HCT116 (cell line): ENCODE measurements around the gene OBP2B. TPM values are rescaled to one million over a fixed set of nuclear protein-coding genes. Genes with fewer than 3 reads are reported as not detected.

ENCODE experiments used
- ATAC-seq: fragments of 200-7000 bp; cut with Tn5 transposase; 2 replicates; pipeline ENCODE4 v1.9.1; 2020; ENCODE audit warnings: mild to moderate bottlenecking, moderate library complexity
- BruUV-seq: library from RNA; stranded (reverse); fragments of 400-500 nt; replicated peaks from 2 replicates; lab custom pipeline; 2021; lab: Mats Ljungman, UMichigan
- CTCF ChIA-PET: fragments of 300-600 bp; sonication (Branson Sonifier 250); formaldehyde crosslinking; loops from one replicate; lab custom pipeline; 2021; ENCODE audit warnings: antibody characterized with exemption; lab: Charles Lee
- POLR2A ChIA-PET: fragments of 300-600, 350-600 bp; sonication (Branson Sonifier 250); formaldehyde crosslinking; loops from one replicate; lab custom pipeline; 2021; ENCODE audit warnings: antibody characterized with exemption; lab: Charles Lee
- RAD21 ChIA-PET, 2 experiments: fragments of 300-600 bp; sonication (Branson Sonifier 250); formaldehyde crosslinking; loops; one replicate each; lab custom pipeline; 2023; ENCODE audit warnings: low total read pairs in 2 of 2; ENCODE audit not compliant: uncharacterized antibody in 2 of 2, unreplicated experiment in 2 of 2, low non-redundant PET in 1 of 2; lab: Charles Lee
- DNase-seq: peaks from one replicate; pipeline ENCODE4 v3.0.0-alpha.2; 2010; ENCODE audit warnings: low read depth, low spot score
- H2AFZ ChIP-seq: fragments of 200-600 bp; shearing (Covaris generic), sonication (generic); 2 replicates; pipeline ENCODE4 v1.6.1; 2017; ENCODE audit warnings: low read depth, mixed run types, mixed read lengths, antibody characterized with exemption, low read length; ENCODE audit not compliant: poor library complexity, severe bottlenecking
- H3K27ac ChIP-seq: 2 replicates; pipeline ENCODE4 v1.5.1; 2012; ENCODE audit warnings: low read depth, low read length
- H3K27me3 ChIP-seq: fragments of 200-600 bp; sonication (generic); 2 replicates; pipeline ENCODE4 v1.6.1; 2016; ENCODE audit warnings: mixed run types, low read length, mixed read lengths; ENCODE audit not compliant: insufficient read depth
- H3K36me3 ChIP-seq, 2 experiments: fragments of 200-500 bp in 1 of 2; fragments of 200-600 bp in 1 of 2; sonication (Bioruptor generic) in 1 of 2; sonication (generic) in 1 of 2; 2 replicates each; pipeline versions ENCODE4 v1.5.1 to v1.6.1; 2014 to 2016; ENCODE audit warnings: low read length in 2 of 2, inconsistent platforms in 1 of 2, mixed read lengths in 1 of 2, mixed run types in 1 of 2; ENCODE audit not compliant: insufficient read depth in 2 of 2, control insufficient read depth in 1 of 2
- H3K4me1 ChIP-seq, 2 experiments: fragments of 200-600 bp in 1 of 2; sonication (generic) in 1 of 2; 2 replicates each; pipeline versions ENCODE4 v1.5.1 to v1.6.1; 2012 to 2017; ENCODE audit warnings: low read length in 2 of 2, inconsistent platforms in 1 of 2, mild to moderate bottlenecking in 1 of 2, mixed read lengths in 1 of 2, mixed run types in 1 of 2, moderate library complexity in 1 of 2; ENCODE audit not compliant: insufficient read depth in 2 of 2, control insufficient read depth in 1 of 2
- H3K4me2 ChIP-seq: fragments of 200-600 bp; sonication (generic); 2 replicates; pipeline ENCODE4 v1.6.1; 2017; ENCODE audit warnings: mixed run types, low read length, mixed read lengths
- H3K4me3 ChIP-seq, 2 experiments: fragments of 200-600 bp in 1 of 2; sonication (generic) in 1 of 2; replicated peaks in 1 of 2; 2 replicates each; pipeline ENCODE4 v1.5.1; 2011 to 2016; ENCODE audit warnings: low read length in 2 of 2, control low read depth in 1 of 2, low read depth in 1 of 2, mild to moderate bottlenecking in 1 of 2, mixed read lengths in 1 of 2, mixed run types in 1 of 2
- H3K79me2 ChIP-seq: fragments of 200-600 bp; sonication (generic); 2 replicates; pipeline ENCODE4 v1.6.1; 2017; ENCODE audit warnings: mild to moderate bottlenecking, mixed run types, low read length, moderate library complexity, mixed read lengths; ENCODE audit not compliant: insufficient read depth
- H3K9ac ChIP-seq: fragments of 200-600 bp; sonication (generic); 2 replicates; pipeline ENCODE4 v1.6.1; 2016; ENCODE audit warnings: low read length, mixed read lengths
- H3K9me2 ChIP-seq: fragments of 200-600 bp; sonication (generic), shearing (Covaris generic); 2 replicates; pipeline ENCODE4 v1.6.1; 2017; ENCODE audit warnings: mixed run types, mild to moderate bottlenecking, moderate library complexity; ENCODE audit not compliant: insufficient read depth
- H3K9me3 ChIP-seq, 2 experiments: fragments of 200-500 bp in 1 of 2; fragments of 200-600 bp in 1 of 2; sonication (Bioruptor generic) in 1 of 2; sonication (generic) in 1 of 2; 2 replicates each; pipeline ENCODE4 v1.6.1; 2014 to 2017; ENCODE audit warnings: low read length in 2 of 2, mixed read lengths in 2 of 2, inconsistent platforms in 1 of 2, low read depth in 1 of 2, mild to moderate bottlenecking in 1 of 2, mixed run types in 1 of 2, moderate library complexity in 1 of 2; ENCODE audit not compliant: control insufficient read depth in 1 of 2, insufficient read depth in 1 of 2
- H4K20me1 ChIP-seq: fragments of 200-600 bp; sonication (generic), shearing (Covaris generic); 2 replicates; pipeline ENCODE4 v1.6.1; 2017; ENCODE audit warnings: mixed run types, mild to moderate bottlenecking, moderate library complexity; ENCODE audit not compliant: insufficient read depth
- JUND ChIP-seq: IDR thresholded peaks from 2 replicates; pipeline ENCODE4 v1.6.1; 2012
- MAX ChIP-seq: IDR thresholded peaks from 2 replicates; pipeline ENCODE4 v1.6.1; 2012
- POLR2A ChIP-seq: IDR thresholded peaks from 2 replicates; pipeline ENCODE4 v1.7.0; 2011; ENCODE audit warnings: borderline replicate concordance; ENCODE audit not compliant: insufficient read depth, insufficient read length; ENCODE audit errors: extremely low read depth
- RAD21 ChIP-seq: IDR thresholded peaks from 2 replicates; pipeline ENCODE4 v1.6.1; 2012; ENCODE audit warnings: low read depth, mild to moderate bottlenecking
- REST ChIP-seq: IDR thresholded peaks from 2 replicates; pipeline ENCODE4 v1.6.1; 2012; ENCODE audit warnings: low read depth
- SP1 ChIP-seq: IDR thresholded peaks from 2 replicates; pipeline ENCODE4 v1.6.1; 2012; ENCODE audit warnings: low read depth
- YY1 ChIP-seq: IDR thresholded peaks from 2 replicates; pipeline ENCODE4 v1.6.1; 2011; ENCODE audit warnings: low read length, low read depth, moderate library complexity, mild to moderate bottlenecking; ENCODE audit not compliant: insufficient replicate concordance; ENCODE audit errors: extremely low read depth
- ZNF274 ChIP-seq: fragments of 200-500 bp; sonication (Bioruptor generic); IDR thresholded peaks from 2 replicates; pipeline ENCODE4 v1.6.1; 2014; ENCODE audit warnings: mild to moderate bottlenecking, low read depth, low read length, inconsistent platforms
- intact Hi-C: fragments of 100-400 bp; cut with micrococcal nuclease; formaldehyde crosslinking; loops from 2 replicates; pipeline ENCODE4 v1.10.0; 2022
- total RNA-seq: library from RNA; stranded (reverse); gene quantifications from one replicate; pipeline ENCODE4 v1.2.1, GENCODE V29; 2021; ENCODE audit not compliant: unreplicated experiment
- TF ChIP-seq, protein P1 (sequence below), 3 experiments: fragments of 200-600 bp in 1 of 3; sonication (generic) in 1 of 3; IDR thresholded peaks in 2 of 3; conservative IDR thresholded peaks in 1 of 3; 2 replicates each; pipeline ENCODE4 v1.5.1; 2012 to 2017; ENCODE audit warnings: low read depth in 2 of 3, low read length in 2 of 3, antibody characterized with exemption in 1 of 3, borderline replicate concordance in 1 of 3, control low read depth in 1 of 3, mild to moderate bottlenecking in 1 of 3, mixed read lengths in 1 of 3, mixed run types in 1 of 3, moderate library complexity in 1 of 3; ENCODE audit not compliant: insufficient read depth in 1 of 3

The OBP2B gene
- total RNA-seq, 1 experiment from 2014 or later, result not detected

- Histone ChIP-seq H3K27ac (no peak overlapping the region), H3K9ac (no peak overlapping the region), H3K4me3 (no peak overlapping the region), H3K4me2 (no peak overlapping the region), H3K9me3 (no peaks in the 10 kb centered on the region), H2AFZ (no peak overlapping the region), H3K9me2 (no peaks in the 10 kb centered on the region), H3K36me3 (no peaks in the 10 kb centered on the region), H3K79me2 (no peaks in the 10 kb centered on the region), H4K20me1 (no peaks in the 10 kb centered on the region), H3K4me1 (no peaks in the 10 kb centered on the region), H3K27me3 (no peaks in the 10 kb centered on the region)
- POLR2A ChIA-PET, result no interaction called here
- no peak for TF ChIP-seq JUND
- no peak for TF ChIP-seq SP1
- no peak for TF ChIP-seq ZNF274
- no peak for TF ChIP-seq MAX
- no peak for TF ChIP-seq YY1
- no peak for TF ChIP-seq REST
- TF ChIP-seq RAD21, result no peak
- TF ChIP-seq POLR2A, result no peak
- TF ChIP-seq, protein P1, sequence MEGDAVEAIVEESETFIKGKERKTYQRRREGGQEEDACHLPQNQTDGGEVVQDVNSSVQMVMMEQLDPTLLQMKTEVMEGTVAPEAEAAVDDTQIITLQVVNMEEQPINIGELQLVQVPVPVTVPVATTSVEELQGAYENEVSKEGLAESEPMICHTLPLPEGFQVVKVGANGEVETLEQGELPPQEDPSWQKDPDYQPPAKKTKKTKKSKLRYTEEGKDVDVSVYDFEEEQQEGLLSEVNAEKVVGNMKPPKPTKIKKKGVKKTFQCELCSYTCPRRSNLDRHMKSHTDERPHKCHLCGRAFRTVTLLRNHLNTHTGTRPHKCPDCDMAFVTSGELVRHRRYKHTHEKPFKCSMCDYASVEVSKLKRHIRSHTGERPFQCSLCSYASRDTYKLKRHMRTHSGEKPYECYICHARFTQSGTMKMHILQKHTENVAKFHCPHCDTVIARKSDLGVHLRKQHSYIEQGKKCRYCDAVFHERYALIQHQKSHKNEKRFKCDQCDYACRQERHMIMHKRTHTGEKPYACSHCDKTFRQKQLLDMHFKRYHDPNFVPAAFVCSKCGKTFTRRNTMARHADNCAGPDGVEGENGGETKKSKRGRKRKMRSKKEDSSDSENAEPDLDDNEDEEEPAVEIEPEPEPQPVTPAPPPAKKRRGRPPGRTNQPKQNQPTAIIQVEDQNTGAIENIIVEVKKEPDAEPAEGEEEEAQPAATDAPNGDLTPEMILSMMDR (IDR thresholded peaks at IDR 0.05 in 2 of 3, conservative IDR thresholded peaks at IDR 0.05 in 1 of 3; ENCODE audit: borderline replicate concordance in 1 of 3, insufficient read depth in 1 of 3, low read depth in 2 of 3, low read length in 2 of 3), result no peak
- no TSS peak for BruUV-seq
- RAD21 ChIA-PET, result no interaction called here
- CTCF ChIA-PET, result interaction anchor here (1.4 kb wide), 1 partner anchor 19 kb away, joined by 5 read pairs; no protein-coding TSS in a partner anchor
- intact Hi-C loops, result no loop called here
- ATAC-seq (no peak), DNase-seq (no peak)
Observed at GRCh38 chr9:133166392-133166791, 42.7 kb downstream of the OBP2B start.
